ES-I3 (cell line): ENCODE data around the gene SERPINB5.

Experiments used
- H3K36me3 ChIP-seq: 2 replicates; pipeline ENCODE4 v1.6.1; 2013; ENCODE audit warnings: mild to moderate bottlenecking, low read length, control low read depth, moderate library complexity; ENCODE audit not compliant: insufficient read depth
- H3K4me1 ChIP-seq: 2 replicates; pipeline ENCODE4 v1.6.1; 2013; ENCODE audit warnings: mild to moderate bottlenecking, control low read depth, low read length; ENCODE audit not compliant: insufficient read depth
- H3K9ac ChIP-seq: 2 replicates; pipeline ENCODE4 v1.6.1; 2013; ENCODE audit warnings: low read depth, mild to moderate bottlenecking, low read length, moderate library complexity
- H3K9me3 ChIP-seq: 2 replicates; pipeline ENCODE4 v1.6.1; 2013; ENCODE audit warnings: mild to moderate bottlenecking, low read length, moderate library complexity; ENCODE audit not compliant: control insufficient read depth, insufficient read depth

The SERPINB5 gene

DNA sequence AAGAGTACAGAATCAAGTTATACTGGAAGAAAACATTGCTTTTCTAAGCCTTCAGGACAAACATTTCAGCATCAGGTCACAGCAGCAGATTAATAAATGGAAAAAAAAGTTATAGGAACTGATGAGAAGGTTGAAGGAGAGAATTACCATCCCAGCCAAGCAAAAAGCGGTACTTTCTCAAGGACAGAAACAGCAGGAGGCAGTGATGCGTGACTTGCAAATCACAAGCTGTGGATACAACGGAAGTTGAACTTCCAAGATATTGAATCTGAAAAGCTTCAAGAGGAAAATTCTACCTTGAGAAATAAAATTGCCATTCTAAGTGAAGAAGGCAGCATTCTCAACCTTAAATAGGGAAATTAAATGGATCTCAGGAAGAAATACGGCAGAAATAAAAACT, 46.9 kb downstream of the SERPINB5 start:
- no peaks in the 10 kb centered on the region for H3K36me3 ChIP-seq
- no peaks in the 10 kb centered on the region for H3K9me3 ChIP-seq
- H3K9ac ChIP-seq = no peak overlapping the region
- H3K4me1 ChIP-seq = no peaks in the 10 kb centered on the region

DNA sequence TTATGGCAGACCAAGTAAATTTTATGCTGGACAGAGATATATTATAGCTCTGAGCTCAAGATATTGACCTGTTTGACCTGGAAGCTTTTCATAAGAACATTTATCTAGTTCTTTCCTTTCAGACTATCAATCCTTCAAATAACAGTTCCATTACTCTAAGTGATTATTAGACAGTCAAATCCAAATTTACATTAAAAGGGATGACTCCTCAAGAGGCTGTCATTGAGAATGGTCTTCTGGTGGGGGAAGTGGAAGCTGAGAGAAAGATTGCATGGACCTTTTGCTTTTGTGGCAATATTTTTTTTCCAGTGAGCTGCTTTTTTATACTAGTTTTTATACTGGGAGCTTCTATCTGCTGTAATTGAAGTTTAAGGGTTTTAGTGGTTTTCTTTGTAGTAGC, 50.5 kb downstream of the SERPINB5 start:
- H3K4me1 ChIP-seq = no peaks in the 10 kb centered on the region
- H3K9ac ChIP-seq = no peak overlapping the region
- no peaks in the 10 kb centered on the region for H3K36me3 ChIP-seq
- no peaks in the 10 kb centered on the region for H3K9me3 ChIP-seq

DNA sequence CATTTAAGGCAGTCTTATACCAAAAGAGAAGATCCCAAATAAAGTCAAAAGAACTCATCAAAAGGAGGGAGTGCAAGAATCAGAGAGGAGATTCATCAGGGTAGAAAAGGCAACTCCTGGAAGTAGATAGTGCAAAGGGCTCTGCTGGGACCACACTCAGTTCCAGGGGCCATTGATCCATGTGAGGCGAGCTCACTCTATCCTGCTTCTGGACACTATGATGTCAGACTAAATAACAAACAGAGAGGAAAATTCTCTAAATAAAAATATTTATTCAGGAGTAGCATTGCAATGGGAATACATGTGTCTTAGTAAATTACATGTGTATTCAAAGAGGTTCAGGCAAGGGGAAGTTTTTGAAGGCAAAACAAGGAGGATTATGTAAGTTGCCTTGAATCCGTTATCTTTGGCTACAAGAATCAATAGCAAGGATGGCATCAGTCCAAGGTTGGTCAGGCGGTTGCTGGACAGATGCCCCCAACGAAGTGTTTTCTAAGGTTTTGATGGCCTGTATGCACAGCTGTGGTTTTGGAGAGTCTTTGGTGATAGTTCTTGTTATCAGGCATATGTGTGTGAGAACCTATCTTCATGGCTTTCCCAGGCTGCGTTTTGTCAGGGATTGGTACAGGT, 52.2 kb downstream of the SERPINB5 start:
- no peaks in the 10 kb centered on the region for H3K36me3 ChIP-seq
- H3K9me3 ChIP-seq = no peaks in the 10 kb centered on the region
- no peak overlapping the region for H3K9ac ChIP-seq
- no peaks in the 10 kb centered on the region for H3K4me1 ChIP-seq

DNA sequence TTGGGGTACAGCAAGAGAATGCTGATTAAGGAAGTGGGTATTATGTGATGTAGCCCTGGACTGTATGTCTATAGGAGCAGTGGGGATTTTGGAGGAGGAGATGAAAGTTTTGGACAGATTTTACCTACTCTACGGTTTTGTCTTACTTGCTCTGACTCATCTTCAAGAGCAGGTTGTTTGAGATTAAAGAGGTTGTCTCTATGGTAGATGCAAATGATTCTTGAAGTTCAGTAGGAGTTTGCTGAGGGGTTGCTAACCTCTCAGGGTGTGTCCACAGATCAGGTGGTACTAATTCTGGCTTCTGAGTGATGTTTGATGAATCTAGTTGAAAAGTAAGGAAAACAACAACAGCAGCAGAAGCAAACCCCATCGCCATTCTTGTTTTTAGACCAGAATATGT, 55.7 kb downstream of the SERPINB5 start:
- no peak overlapping the region for H3K9ac ChIP-seq
- H3K9me3 ChIP-seq = peaks cover 2% of the 10 kb centered on the region; the same call in 1 of the 2 replicates
- H3K36me3 ChIP-seq = no peaks in the 10 kb centered on the region
- no peaks in the 10 kb centered on the region for H3K4me1 ChIP-seq

DNA sequence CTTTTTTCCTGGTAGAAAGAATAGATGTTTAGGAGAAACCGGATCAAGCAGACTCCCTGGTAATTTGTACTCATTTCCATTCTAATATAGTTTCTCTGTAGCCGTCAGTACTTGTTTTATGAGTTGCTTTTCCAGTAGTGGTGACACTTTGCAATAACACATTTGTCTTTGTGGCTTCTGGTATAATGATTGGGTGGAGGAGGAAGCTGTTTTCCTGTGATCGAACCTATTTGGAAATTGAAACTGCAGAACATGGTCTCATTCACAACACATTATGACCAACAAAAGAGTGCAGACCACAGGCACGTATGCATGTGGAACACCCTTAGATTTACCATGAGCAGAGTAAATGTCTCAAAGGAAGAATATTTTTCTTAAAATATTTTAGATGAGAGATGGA, 57.9 kb downstream of the SERPINB5 start:
- peaks cover 2% of the 10 kb centered on the region; the same call in 1 of the 2 replicates for H3K9me3 ChIP-seq
- no peak overlapping the region for H3K9ac ChIP-seq
- H3K36me3 ChIP-seq = no peaks in the 10 kb centered on the region
- no peaks in the 10 kb centered on the region for H3K4me1 ChIP-seq

DNA sequence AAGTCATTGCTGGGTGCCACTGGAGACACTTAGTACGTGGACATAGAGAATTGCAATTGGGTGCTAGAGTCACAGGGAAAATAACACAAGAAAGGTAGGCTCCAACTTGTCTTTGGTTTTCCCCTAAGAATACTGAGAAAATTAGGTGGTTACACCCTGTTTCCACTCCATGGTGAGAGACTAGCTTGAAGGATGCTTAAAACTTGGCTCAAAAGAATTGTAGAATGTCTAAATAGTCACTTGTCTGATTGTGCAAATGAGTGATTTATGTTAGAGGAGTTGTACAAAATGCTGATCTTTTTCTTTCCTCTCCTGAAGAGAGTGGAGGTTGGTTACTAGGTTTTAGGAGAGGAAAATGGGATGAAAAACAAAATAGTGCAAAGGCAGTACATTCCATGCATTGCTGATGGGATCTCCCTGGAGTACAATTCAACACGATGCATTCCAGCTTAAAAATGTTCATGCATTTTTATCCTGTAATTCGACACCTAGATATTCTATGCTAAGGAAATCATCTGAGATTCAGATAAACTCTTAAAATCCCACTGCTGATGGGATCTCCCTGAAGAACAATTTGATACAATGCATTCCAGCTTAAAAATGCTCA, 63.2 kb downstream of the SERPINB5 start:
- 0 out of 2 replicates have a peak, but pooled peaks cover 6% of the 10 kb centered on the region for H3K4me1 ChIP-seq
- H3K36me3 ChIP-seq = no peaks in the 10 kb centered on the region
- H3K9ac ChIP-seq = no peak overlapping the region
- peaks cover 2% of the 10 kb centered on the region; the same call in 1 of the 2 replicates for H3K9me3 ChIP-seq

DNA sequence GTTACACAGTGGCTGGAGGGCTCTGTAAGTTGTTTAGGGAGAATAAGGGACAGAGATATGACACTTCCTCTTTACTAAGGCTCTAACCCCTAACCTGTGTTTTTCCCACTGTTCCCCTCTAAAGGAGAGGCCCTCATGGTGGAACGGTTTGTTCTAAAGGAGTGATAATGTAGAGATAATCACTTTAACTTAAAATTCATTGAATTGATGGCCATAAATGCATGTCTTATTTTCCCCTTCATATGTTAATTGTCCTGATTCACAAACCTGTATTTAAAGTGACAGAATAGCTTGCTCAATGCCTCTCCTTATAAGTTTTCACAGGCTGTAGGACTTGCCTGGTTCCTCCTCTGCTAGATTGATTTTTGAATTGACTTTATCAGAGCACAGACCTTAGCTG, 65.3 kb downstream of the SERPINB5 start, which contains the start of gene SERPINB12:
Gene SERPINB12, plus strand, starts transcription at position 301 of the 400 bp plus-strand sequence. CDS start 13,791 bp downstream, outside the sequence.
- peaks cover 2% of the 10 kb centered on the region; the same call in 1 of the 2 replicates for H3K9me3 ChIP-seq
- 0 out of 2 replicates have a peak, but pooled peaks cover 6% of the 10 kb centered on the region for H3K4me1 ChIP-seq
- H3K36me3 ChIP-seq = no peaks in the 10 kb centered on the region
- no peak within 1 kb of the TSS for H3K9ac ChIP-seq

DNA sequence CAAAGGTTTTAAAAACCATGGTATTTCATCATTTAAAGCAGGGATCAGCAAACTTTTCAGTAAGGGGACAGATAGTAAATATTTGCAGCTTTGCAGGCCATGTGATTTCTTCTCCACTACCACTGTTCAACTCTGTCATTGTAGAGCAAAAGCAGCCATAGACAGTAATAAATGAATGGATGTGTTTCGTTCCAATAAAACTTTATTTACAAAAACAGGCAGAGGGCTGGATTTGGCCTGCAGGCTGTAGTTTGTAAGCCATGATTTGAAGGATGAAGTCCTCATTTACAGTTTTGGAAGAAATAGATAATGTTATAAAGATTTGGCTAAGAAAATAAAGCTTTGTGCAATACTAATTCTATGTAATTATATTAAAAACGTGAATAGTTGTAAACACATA, 67.3 kb downstream of the SERPINB5 start:
- Histone ChIP-seq H3K4me1 (0 out of 2 replicates have a peak, but pooled peaks cover 6% of the 10 kb centered on the region), H3K9ac (no peak overlapping the region), H3K36me3 (no peaks in the 10 kb centered on the region), H3K9me3 (no peaks in the 10 kb centered on the region)

DNA sequence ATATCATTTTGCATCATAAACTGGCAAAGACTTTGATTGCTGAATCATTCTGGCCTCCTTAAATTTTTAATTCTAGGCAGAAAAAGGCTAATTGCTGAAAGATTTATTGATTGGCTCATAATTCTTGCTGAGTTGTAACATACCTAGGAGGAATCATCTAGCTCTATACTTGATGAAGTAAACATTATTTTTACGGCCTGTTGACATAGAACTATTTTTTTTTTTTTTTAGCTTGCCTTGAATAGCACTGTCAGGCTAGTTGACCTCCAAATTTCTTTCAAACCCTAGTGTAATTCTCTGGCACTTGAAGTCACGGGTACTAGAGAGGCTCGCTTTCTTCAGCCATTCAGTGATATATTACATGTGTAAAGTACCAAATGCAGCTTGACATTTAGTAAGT, 68.2 kb downstream of the SERPINB5 start:
- Histone ChIP-seq H3K9me3 (no peaks in the 10 kb centered on the region), H3K36me3 (no peaks in the 10 kb centered on the region), H3K4me1 (0 out of 2 replicates have a peak, but pooled peaks cover 4% of the 10 kb centered on the region), H3K9ac (no peak overlapping the region)

DNA sequence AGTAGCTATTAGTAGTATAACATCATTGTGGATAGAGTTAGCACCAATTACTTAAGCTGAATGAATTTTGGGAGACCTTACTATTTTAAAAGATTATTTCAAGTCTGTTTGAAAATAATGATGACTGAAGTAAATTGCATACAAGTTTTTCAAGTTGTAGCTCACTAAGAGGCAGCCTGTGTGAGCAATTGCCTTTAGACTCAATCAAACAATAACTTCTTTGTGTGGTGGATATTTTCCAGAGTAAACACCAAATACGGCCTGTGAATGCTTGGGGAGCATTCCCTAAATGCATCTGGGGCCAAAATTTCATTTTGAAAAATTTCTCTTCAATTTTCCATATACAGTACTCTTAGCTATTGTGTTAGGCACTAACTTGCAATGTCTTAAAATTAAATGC, 73.3 kb downstream of the SERPINB5 start:
- Histone ChIP-seq H3K9me3 (no peaks in the 10 kb centered on the region; the same call in 1 of the 2 replicates), H3K4me1 (no peaks in the 10 kb centered on the region), H3K9ac (no peak overlapping the region), H3K36me3 (no peaks in the 10 kb centered on the region)

DNA sequence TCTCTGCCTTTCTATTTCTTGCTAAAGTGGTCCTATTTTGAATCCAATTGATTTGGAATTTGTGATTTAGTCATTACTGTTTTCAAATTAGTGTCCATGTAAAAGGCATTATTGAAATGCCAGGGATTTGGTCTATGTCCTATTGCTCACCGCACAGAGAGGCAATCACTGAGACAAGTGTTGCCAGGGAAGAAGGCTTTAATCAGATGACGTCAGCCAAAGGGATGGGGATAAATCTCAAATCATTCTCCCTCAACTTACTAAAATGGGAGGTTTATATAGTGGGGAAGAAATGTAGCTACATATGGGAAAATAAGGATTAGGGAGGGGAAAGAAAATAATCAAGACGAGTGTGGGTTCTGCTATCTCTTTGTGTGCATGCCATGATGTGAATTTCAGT, 75.0 kb downstream of the SERPINB5 start:
- Histone ChIP-seq H3K9ac (no peak overlapping the region), H3K4me1 (no peaks in the 10 kb centered on the region), H3K36me3 (no peaks in the 10 kb centered on the region), H3K9me3 (no peaks in the 10 kb centered on the region; the same call in 1 of the 2 replicates)

DNA sequence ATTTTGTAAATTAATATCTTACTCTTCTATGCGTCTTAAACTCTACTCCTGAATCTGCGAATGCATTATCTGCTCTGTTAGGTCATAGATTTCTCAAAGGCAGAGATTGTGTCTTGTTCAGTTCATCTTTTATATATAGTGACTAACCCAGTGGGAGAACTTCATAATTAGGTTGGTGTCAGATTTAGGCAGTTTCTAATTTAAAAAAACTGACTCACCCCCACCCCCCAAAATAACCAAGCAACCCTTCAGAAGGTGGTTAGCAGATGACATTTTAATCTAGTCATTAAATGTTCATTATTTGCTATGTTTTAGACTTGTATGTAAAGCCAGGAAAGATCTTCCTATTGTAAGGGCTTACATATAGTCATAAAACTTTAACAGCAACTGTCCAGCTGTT, 75.8 kb downstream of the SERPINB5 start:
- H3K9ac ChIP-seq = no peak overlapping the region
- H3K36me3 ChIP-seq = no peaks in the 10 kb centered on the region
- no peaks in the 10 kb centered on the region for H3K4me1 ChIP-seq
- no peaks in the 10 kb centered on the region; the same call in 1 of the 2 replicates for H3K9me3 ChIP-seq

DNA sequence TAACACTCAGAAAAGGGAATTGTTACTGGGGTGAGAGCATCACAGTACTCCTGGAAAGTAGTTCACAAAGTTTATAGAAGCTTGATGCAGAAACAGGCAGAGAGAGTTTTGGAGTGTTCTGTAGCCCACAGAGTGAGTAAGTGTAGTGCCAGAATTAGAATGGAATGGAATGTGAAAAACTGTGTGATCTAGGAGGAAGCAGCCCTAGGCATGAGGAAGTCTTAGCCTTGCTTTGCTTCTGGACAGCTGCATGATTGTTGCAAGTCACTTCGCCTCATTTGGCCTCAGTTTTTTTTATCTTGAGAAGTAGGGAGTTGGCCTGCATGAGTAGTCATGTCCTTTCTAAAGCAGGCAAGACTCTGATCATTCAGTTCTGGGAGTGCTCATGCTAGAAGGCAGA, 76.3 kb downstream of the SERPINB5 start:
- Histone ChIP-seq H3K4me1 (no peaks in the 10 kb centered on the region), H3K9ac (no peak overlapping the region), H3K36me3 (no peaks in the 10 kb centered on the region), H3K9me3 (no peaks in the 10 kb centered on the region; the same call in 1 of the 2 replicates)
